Testis (tissue), 3 donors: ENCODE measurements around the gene NAT16. TPM values are rescaled to one million over a fixed set of nuclear protein-coding genes. Genes with fewer than 3 reads are reported as not detected.

Experiments
- DNase-seq: peaks from one replicate; pipeline ENCODE4 v3.0.0-alpha.2; 2019
- H3K27ac ChIP-seq, 2 donors: fragments of 200-600 bp; sonication (generic); one replicate each; pipeline ENCODE4 v1.5.1; 2019
- H3K27me3 ChIP-seq: fragments of 200-600 bp; sonication (generic); one replicate; pipeline ENCODE4 v1.5.1; 2019
- H3K36me3 ChIP-seq: fragments of 200-600 bp; sonication (generic); one replicate; pipeline ENCODE4 v1.5.1; 2017; ENCODE audit warnings: low read depth; ENCODE audit errors: missing control alignments
- H3K4me1 ChIP-seq: fragments of 200-600 bp; sonication (generic); one replicate; pipeline ENCODE4 v1.5.1; 2019
- H3K4me3 ChIP-seq, 2 donors: fragments of 200-600 bp; sonication (generic); one replicate each; pipeline ENCODE4 v1.5.1; 2017 to 2019
- H3K9me3 ChIP-seq: fragments of 200-600 bp; sonication (generic); one replicate; pipeline ENCODE4 v1.5.1; 2017
- CTCF ChIP-seq, 3 experiments: fragments of 450-650 bp in 2 of 3; fragments of 200-600 bp in 1 of 3; sonication (generic) in 1 of 3; IDR thresholded peaks; one replicate each; pipeline ENCODE4 v1.5.1; 2016 to 2019; ENCODE audit warnings: antibody characterized with exemption in 3 of 3, mild to moderate bottlenecking in 2 of 3, moderate library complexity in 1 of 3
- POLR2A ChIP-seq: fragments of 450-650 bp; IDR thresholded peaks from one replicate; pipeline ENCODE4 v1.6.1; 2017; ENCODE audit warnings: antibody characterized with exemption, mild to moderate bottlenecking, moderate library complexity
- WGBS, 2 donors: methylation state at CpG; one replicate each; pipeline ENCODE4 v1.1.5; 2018; 5-methylcytosine and 5-hydroxymethylcytosine counted together
- intact Hi-C: fragments of 100-400 bp; cut with DNase I; formaldehyde crosslinking; loops from one replicate; pipeline ENCODE4 v1.15.1; 2023; ENCODE audit warnings: low total_unique reads
- polyA plus RNA-seq: library from polyadenylated mRNA; stranded (reverse); fragments of 350-450 nt; fragmentation: Illumina TruSeq; extraction: RNeasy Lipid Tissue Mini Kit (QIAGEN cat#74804); gene quantifications from one replicate; pipeline ENCODE4 v1.2.3, GENCODE V29; 2014; ENCODE audit warnings: low read depth, low replicate concordance; ENCODE audit not compliant: insufficient read depth
- total RNA-seq, 2 donors: library from RNA; depleted of rRNA; stranded (reverse); fragments of >200 nt; gene quantifications; one replicate each; pipeline ENCODE4 v1.2.3, GENCODE V29; 2016

Gene NAT16
- total and polyA plus RNA-seq, 3 donors from 2014 or later: 0.26 to 0.50 (median 0.31) TPM

DNA sequence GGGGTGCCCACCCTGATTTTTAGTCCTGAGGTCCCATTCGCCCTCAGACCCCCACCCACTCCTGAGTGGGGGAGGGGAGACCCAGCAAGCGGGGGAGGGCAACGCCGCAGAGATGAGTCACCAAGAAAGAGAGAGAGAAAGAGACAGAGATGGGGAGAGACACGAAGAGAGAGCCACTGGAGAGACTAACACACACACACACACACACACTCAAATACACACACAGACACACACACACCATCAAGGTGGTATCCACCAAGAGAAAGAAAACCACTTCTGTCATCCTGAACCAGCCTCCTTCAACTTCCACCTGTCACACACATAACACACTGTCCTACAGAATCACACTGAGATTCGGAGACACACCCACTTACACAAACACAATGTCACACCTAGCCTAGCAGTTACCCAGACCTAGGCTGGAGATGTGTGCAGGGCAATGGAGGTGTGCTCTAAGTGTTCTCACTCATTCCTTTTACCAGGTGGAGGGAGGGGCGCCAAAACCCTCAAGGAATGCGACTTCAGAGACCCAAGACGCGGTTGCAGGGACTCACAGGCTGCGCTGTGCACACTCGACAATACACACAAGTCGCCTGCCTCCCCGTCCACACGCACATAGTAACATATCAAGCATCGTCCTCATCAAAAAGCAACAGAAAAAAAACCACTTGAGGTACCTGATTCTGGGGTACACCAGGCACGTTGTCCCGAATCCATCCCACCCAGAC, 10.8 kb downstream of the NAT16 start:
- no peak for TF ChIP-seq CTCF (IDR thresholded peaks at IDR 0.05)
- no peak for TF ChIP-seq POLR2A
- no peak overlapping the region for H3K27ac ChIP-seq
- WGBS, 2 donors: 2 to 3% methylated on average over 18 of the region's 18 CpGs
- peaks cover 24% of the 10 kb centered on the region for H3K4me1 ChIP-seq
- intact Hi-C loops: loop anchor here (10.0 kb wide), 1 partner anchor 116 kb away; no protein-coding TSS in a partner anchor
- no peak overlapping the region for H3K4me3 ChIP-seq
- no peak for DNase-seq
- no peaks in the 10 kb centered on the region for H3K36me3 ChIP-seq
- H3K9me3 ChIP-seq: no peaks in the 10 kb centered on the region
- no peaks in the 10 kb centered on the region for H3K27me3 ChIP-seq

DNA sequence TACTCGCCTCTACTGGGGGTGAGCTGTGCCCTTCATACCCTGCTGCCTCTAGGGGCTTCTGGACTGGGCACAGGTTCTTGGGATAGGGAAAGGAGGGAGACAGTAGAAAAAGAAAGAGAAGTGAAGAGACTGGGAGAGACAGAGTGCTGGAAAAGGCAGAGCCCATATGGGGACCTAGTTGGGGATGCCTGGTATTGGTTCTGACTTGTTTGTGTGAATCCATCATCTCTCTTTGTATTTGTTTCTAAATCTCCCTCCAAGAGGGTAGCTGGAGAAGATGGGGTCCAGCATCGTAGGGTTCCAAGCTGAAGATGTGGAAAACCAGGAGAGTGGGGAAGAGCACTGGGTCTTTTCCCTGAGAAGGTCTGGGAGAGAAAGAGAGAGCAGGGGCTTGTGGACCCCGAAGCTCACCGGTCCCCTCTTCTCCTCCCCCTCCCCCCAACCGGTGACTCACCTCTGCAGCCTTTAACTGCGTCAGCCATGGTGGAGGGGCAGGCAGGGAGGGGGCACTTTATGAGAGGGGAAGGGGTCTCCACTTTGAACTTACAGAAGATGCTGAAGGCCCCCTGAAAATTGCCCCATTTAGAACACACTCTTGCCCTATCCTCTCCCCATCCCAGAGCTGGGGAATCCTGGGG, 11.6 kb downstream of the NAT16 start:
- no peak for DNase-seq
- Histone ChIP-seq H3K9me3 (no peaks in the 10 kb centered on the region), H3K4me1 (peaks cover 28% of the 10 kb centered on the region), H3K4me3 (no peak overlapping the region), H3K27ac (no peak overlapping the region), H3K36me3 (no peaks in the 10 kb centered on the region), H3K27me3 (no peaks in the 10 kb centered on the region)
- WGBS, 2 donors: 4 to 6% methylated on average over 6 of the region's 6 CpGs
- TF ChIP-seq POLR2A: no peak
- intact Hi-C loops: loop anchor here (10.0 kb wide), 1 partner anchor 116 kb away; no protein-coding TSS in a partner anchor

DNA sequence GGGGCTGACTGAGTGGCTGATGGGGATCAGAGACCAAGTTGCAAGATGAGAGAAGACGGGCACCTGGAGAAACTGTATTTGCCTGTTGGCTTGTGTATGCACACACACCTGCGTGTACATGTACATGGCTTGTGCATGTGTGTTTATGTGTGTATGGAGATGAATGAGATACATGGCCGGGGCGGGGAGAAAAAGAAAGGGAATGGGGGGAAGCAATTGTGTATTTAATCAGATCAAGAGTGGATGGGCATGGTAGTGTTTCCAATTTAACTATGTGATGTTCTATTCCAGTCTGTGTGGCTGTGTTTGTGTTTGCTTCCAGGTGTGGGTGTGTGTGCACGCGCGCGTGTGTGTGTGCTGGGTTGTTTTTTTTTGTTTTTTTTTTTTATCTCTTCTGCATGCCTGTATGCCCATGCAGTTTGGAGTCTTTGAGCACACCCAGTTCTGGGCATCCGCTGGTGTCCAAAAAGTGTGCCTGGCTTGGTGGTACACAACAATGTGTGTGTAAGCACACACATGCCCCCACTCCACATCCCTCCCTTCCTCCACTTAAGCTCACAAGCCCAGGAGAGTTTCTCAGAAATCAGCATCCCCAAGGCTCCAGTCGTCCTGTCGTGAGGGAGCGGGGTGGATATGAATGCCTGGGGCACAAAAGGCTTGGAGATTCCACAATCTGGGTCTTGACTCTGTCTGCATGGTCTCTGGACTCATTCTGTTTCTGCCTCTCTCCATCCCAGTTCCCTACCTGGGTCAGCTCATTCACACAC, 12.3 kb downstream of the NAT16 start:
- no peak for DNase-seq
- 5 to 6% methylated on average over 12 of the region's 12 CpGs for WGBS, 2 donors
- Histone ChIP-seq H3K4me1 (peaks cover 24% of the 10 kb centered on the region), H3K27me3 (no peaks in the 10 kb centered on the region), H3K4me3 (no peak overlapping the region), H3K9me3 (no peaks in the 10 kb centered on the region), H3K36me3 (no peaks in the 10 kb centered on the region), H3K27ac (no peak overlapping the region)
- TF ChIP-seq CTCF (IDR thresholded peaks at IDR 0.05): no peak
- TF ChIP-seq POLR2A: no peak
- intact Hi-C loops: loop anchor here (10.0 kb wide), 1 partner anchor 117 kb away; no protein-coding TSS in a partner anchor

- WGBS, 2 donors: 1% methylated on average over 19 of the region's 19 CpGs
- H3K4me3 ChIP-seq: no peak overlapping the region
- intact Hi-C loops: loop anchor here (10.0 kb wide), 1 partner anchor 118 kb away; no protein-coding TSS in a partner anchor
- TF ChIP-seq POLR2A (no peak), CTCF (IDR thresholded peaks at IDR 0.05) (no peak)
- no peak overlapping the region for H3K27ac ChIP-seq
- no peaks in the 10 kb centered on the region for H3K36me3 ChIP-seq
- no peaks in the 10 kb centered on the region for H3K27me3 ChIP-seq
- H3K4me1 ChIP-seq: peaks cover 20% of the 10 kb centered on the region
- DNase-seq: no peak
- H3K9me3 ChIP-seq: no peaks in the 10 kb centered on the region
These were observed 13.0 kb downstream of the NAT16 start for GRCh38 chr7:101166909-101167644.
